Brain microvascular endothelial cell (primary cell): ENCODE data around the gene PACSIN1.

Experiments used
- DNase-seq: peaks from one replicate; pipeline ENCODE4 v3.0.0-alpha.2; 2020
- H3K27ac ChIP-seq: fragments of 250-450 bp; sonication (Bioruptor Pico); 2 replicates; pipeline ENCODE4 v1.5.1; 2020; ENCODE audit warnings: mild to moderate bottlenecking, moderate library complexity
- H3K27me3 ChIP-seq: fragments of 250-450 bp; sonication (Bioruptor Pico); replicated peaks from 2 replicates; pipeline ENCODE4 v1.5.1; 2020; ENCODE audit warnings: mild to moderate bottlenecking
- H3K36me3 ChIP-seq: fragments of 250-450 bp; sonication (Bioruptor Pico); replicated peaks from 2 replicates; pipeline ENCODE4 v1.5.1; 2020; ENCODE audit warnings: mild to moderate bottlenecking
- H3K4me3 ChIP-seq: 2 replicates; pipeline ENCODE4 v1.5.1; 2011; ENCODE audit warnings: low read depth, mild to moderate bottlenecking, control low read depth, low read length, moderate library complexity
- CTCF ChIP-seq: IDR thresholded peaks from 2 replicates; pipeline ENCODE4 v1.5.1; 2011; ENCODE audit warnings: low read depth, mild to moderate bottlenecking, moderate library complexity, low read length, control low read depth, inconsistent platforms; ENCODE audit errors: missing control alignments
- in situ Hi-C: cut with HindIII; loops from 2 replicates; pipeline ENCODE4 v1.10.0; 2017; ENCODE audit warnings: low sequenced_read_pairs, low pct_ligation_motif_present

Gene PACSIN1

DNA sequence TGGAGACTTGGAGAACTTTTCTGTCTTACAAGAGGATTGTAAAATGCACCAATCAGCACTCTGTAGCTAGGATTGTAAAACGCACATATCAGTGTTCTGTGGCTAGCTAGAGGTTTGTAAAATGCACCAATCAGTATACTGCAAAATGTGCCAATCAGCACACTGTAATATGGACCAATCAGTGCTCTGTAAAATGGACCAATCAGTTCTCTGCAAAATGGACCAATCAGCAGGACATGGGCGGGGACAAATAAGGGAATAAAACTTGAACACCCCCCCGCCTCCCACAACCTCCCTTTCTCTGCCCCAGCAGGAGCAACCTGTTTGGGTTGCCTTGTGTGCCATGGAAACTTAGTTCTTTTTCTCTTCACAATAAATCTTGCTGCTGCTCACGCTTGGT is 27.2 kb upstream of the PACSIN1 start:
- H3K4me3 ChIP-seq, result no peak overlapping the region
- H3K27me3 ChIP-seq, result no peaks in the 10 kb centered on the region
- no peaks in the 10 kb centered on the region for H3K36me3 ChIP-seq
- no peak for DNase-seq
- no peak for TF ChIP-seq CTCF
- in situ Hi-C loops, result no loop called here
- H3K27ac ChIP-seq, result no peak overlapping the region

DNA sequence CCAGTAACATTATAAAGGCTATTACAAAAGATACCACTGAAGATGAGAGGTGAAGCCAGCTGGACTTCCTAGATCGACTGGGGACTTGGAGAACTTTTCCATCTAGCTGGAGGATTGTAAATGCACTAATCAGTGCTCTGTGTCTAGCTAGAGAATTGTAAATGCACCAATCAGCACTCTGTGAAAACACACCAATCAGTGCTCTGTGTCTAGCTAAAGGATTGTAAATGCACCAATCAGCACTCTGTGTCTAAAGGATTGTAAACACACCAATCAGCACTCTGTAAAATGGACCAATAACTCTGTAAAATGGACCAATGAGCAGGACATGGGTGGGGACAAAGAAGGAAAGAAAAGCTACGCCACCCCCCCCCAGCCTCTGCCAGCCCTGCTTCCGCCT is 26.4 kb upstream of the PACSIN1 start:
- H3K36me3 ChIP-seq, result no peaks in the 10 kb centered on the region
- H3K27me3 ChIP-seq, result no peaks in the 10 kb centered on the region
- in situ Hi-C loops, result no loop called here
- DNase-seq, result no peak
- no peak for TF ChIP-seq CTCF
- H3K4me3 ChIP-seq, result no peak overlapping the region
- no peak overlapping the region for H3K27ac ChIP-seq

DNA sequence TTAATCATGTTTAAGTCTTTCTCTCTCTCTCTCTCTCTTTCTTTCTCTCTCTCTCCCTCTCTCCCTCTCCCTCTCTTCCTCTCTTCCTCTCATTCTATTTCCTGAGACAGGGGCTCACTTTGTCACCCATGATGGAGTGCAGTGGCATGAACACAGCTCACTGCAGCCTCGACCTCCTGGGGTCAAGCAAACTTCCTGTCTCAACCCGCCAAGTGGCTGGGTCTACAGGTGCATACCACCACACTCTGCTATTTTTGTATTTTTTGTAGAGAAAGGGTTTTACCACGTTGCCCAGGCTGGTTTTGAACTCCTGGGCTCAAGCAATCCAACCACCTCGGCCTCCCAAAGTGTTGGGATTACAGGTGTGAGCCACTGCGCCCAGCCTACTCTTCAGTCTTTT is 24.4 kb upstream of the PACSIN1 start:
- H3K27me3 ChIP-seq, result no peaks in the 10 kb centered on the region
- no peak overlapping the region for H3K4me3 ChIP-seq
- in situ Hi-C loops, result no loop called here
- no peaks in the 10 kb centered on the region for H3K36me3 ChIP-seq
- DNase-seq, result no peak
- no peak overlapping the region for H3K27ac ChIP-seq
- no peak for TF ChIP-seq CTCF

GRCh38 chr6:34445313-34445860 is 20.5 kb upstream of the PACSIN1 start:
- Histone ChIP-seq H3K27ac (no peak overlapping the region), H3K36me3 (no peaks in the 10 kb centered on the region), H3K27me3 (no peaks in the 10 kb centered on the region), H3K4me3 (no peak overlapping the region)
- DNase-seq, result no peak
- no peak for TF ChIP-seq CTCF
- in situ Hi-C loops, result no loop called here

DNA sequence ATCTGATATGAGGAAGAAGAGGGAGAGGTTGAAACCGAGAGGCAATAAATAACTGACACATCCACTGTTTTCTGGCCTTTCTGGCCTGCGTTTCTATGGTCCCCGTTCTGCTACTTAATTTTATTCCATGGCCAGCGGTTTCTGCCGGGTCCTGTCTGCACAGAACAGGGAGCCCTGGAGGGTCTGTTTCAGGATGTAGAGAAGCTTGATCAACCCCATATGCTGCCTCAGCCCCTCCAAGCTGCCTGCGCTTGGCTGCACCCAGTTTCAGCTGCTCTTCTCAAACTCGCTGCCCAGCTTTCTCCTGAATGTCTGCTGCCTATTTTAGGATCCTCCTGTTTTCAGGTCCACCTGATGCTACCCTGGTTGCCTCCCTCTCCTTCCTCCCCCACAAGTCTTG is 18.5 kb upstream of the PACSIN1 start:
- no peaks in the 10 kb centered on the region for H3K27me3 ChIP-seq
- H3K36me3 ChIP-seq, result no peaks in the 10 kb centered on the region
- no peak overlapping the region for H3K4me3 ChIP-seq
- DNase-seq, result no peak
- H3K27ac ChIP-seq, result no peak overlapping the region
- no peak for TF ChIP-seq CTCF
- in situ Hi-C loops, result no loop called here

- Histone ChIP-seq H3K27ac (no peak overlapping the region), H3K27me3 (no peaks in the 10 kb centered on the region), H3K4me3 (no peak overlapping the region), H3K36me3 (no peaks in the 10 kb centered on the region)
- no peak for TF ChIP-seq CTCF
- DNase-seq, result no peak
- in situ Hi-C loops, result no loop called here
Observed at GRCh38 chr6:34447910-34448309, 18.0 kb upstream of the PACSIN1 start.
